Hepatocyte (in vitro differentiated cells): ENCODE results near the gene CLCN7. TPM values are rescaled to one million over a fixed set of nuclear protein-coding genes. Genes with fewer than 3 reads are reported as not detected.
A peak's percentile ranks its signal among the peaks of the same experiment; 100 is the strongest.

Experiments used
- DNase-seq: peaks from one replicate; pipeline ENCODE4 v3.0.0-alpha.2; 2016; ENCODE audit warnings: low spot score
- H2AFZ ChIP-seq: fragments of 200-600 bp; sonication (generic); 2 replicates; pipeline ENCODE4 v1.6.0; 2016; ENCODE audit warnings: antibody characterized with exemption, mild to moderate bottlenecking
- H3K27ac ChIP-seq: fragments of 200-600 bp; sonication (generic); 2 replicates; pipeline ENCODE4 v1.5.1; 2016; ENCODE audit warnings: mild to moderate bottlenecking
- H3K27me3 ChIP-seq: fragments of 200-600 bp; sonication (generic); 2 replicates; pipeline ENCODE4 v1.6.1; 2016
- H3K36me3 ChIP-seq: fragments of 200-600 bp; sonication (generic); replicated peaks from 2 replicates; pipeline ENCODE4 v1.5.1; 2016; ENCODE audit warnings: low read depth; ENCODE audit not compliant: insufficient read depth
- H3K4me1 ChIP-seq: fragments of 200-600 bp; sonication (generic); 2 replicates; pipeline ENCODE4 v1.5.1; 2016; ENCODE audit warnings: mild to moderate bottlenecking, moderate library complexity; ENCODE audit not compliant: insufficient read depth
- H3K4me2 ChIP-seq: fragments of 200-600 bp; sonication (generic); 2 replicates; pipeline ENCODE4 v1.6.0; 2016
- H3K4me3 ChIP-seq: fragments of 200-600 bp; sonication (generic); 2 replicates; pipeline ENCODE4 v1.5.1; 2016; ENCODE audit warnings: mild to moderate bottlenecking
- H3K79me2 ChIP-seq: fragments of 200-600 bp; sonication (generic); 2 replicates; pipeline ENCODE4 v1.6.0; 2017; ENCODE audit warnings: mild to moderate bottlenecking
- H3K9me2 ChIP-seq: fragments of 200-600 bp; sonication (generic); replicated peaks from 2 replicates; pipeline ENCODE4 v1.6.0; 2017; ENCODE audit warnings: mild to moderate bottlenecking; ENCODE audit not compliant: insufficient read depth
- H3K9me3 ChIP-seq: fragments of 200-600 bp; sonication (generic); 2 replicates; pipeline ENCODE4 v1.5.1; 2016; ENCODE audit warnings: low read depth, mild to moderate bottlenecking
- H4K20me1 ChIP-seq: fragments of 200-600 bp; sonication (generic); 2 replicates; pipeline ENCODE4 v1.6.0; 2016; ENCODE audit warnings: mild to moderate bottlenecking; ENCODE audit not compliant: insufficient read depth, poor library complexity, severe bottlenecking
- EZH2 ChIP-seq: fragments of 200-600 bp; sonication (generic); IDR thresholded peaks from 2 replicates; pipeline ENCODE4 v1.6.1; 2016; ENCODE audit warnings: antibody characterized with exemption, mild to moderate bottlenecking, borderline replicate concordance
- EZH2phosphoT487 ChIP-seq: fragments of 200-600 bp; sonication (generic); IDR thresholded peaks from one replicate; pipeline ENCODE4 v1.6.1; 2018; ENCODE audit warnings: antibody characterized with exemption, mild to moderate bottlenecking, low read depth, moderate library complexity; ENCODE audit not compliant: unreplicated experiment, severe bottlenecking
- WGBS: methylation state at CpG from one replicate; pipeline ENCODE4 v1.1.6; 2016; ENCODE audit warnings: low lambda C conversion rate; ENCODE audit errors: missing lambda C conversion rate; 5-methylcytosine and 5-hydroxymethylcytosine counted together
- polyA plus RNA-seq: library from polyadenylated mRNA; unstranded; fragments of >200 nt; fragmentation: Nextera tagmentation; extraction: Ambion mirVana; gene quantifications from 2 replicates; pipeline ENCODE4 v1.2.1, GENCODE V29; 2016
- total RNA-seq: library from RNA; depleted of rRNA; stranded (reverse); fragments of >200 nt; gene quantifications from 2 replicates; pipeline ENCODE4 v1.2.3, GENCODE V29; 2014
- TF ChIP-seq, protein P1 (sequence below): fragments of 200-600 bp; sonication (generic); IDR thresholded peaks from 2 replicates; pipeline ENCODE4 v1.5.1; 2016; ENCODE audit warnings: antibody characterized with exemption, mild to moderate bottlenecking; ENCODE audit not compliant: poor library complexity

CLCN7 gene
- total and polyA plus RNA-seq, 2 experiments from 2014 or later, result 56.3 to 107 TPM

DNA sequence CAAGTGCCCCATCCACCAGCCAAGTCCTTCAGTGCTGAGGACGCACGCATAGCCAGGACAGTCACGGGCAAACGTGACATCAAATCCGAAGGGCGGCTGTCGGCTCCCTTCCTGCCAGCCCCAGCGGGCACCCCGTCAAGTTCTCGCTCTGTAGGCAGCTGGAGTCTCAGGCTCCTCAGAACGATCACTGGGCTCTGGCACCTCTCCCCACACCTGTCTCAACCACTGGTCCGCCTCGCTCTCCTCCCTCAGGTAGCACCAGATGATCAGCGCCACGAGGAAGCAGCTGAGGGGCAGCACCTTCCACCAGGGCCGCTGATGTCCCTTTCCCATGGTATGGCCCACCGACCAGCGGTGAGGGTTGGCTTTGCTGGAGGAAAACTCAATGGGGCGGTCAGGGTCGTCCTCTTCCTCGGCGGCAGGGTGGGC lies 54.7 kb downstream of the CLCN7 start:
- WGBS, result 5% methylated on average over 22 of the region's 22 CpGs
- H3K9me2 ChIP-seq, result no peaks in the 10 kb centered on the region

DNA sequence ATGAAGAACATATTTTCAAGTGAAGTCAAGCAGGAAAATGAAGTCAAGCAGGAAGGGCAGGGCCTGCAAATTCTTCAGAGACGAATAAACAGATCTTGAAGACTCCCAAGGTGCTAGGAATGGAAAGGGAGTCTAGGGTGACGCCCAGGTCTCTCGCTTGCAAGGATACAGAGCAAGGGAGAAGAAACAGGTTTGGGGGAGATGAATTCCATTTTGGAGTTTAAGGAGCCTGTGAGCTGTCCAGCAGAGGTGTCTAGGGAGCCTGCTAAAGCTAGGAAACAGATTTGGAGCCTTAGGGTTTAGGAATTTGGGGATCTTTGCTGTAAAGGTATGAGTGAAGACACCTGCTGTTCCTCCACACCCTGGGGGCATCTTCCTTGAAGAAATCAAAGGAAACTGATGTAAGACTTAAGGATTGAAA lies 58.3 kb downstream of the CLCN7 start:
- no peaks in the 10 kb centered on the region for H3K9me2 ChIP-seq
- H4K20me1 ChIP-seq, result no peaks in the 10 kb centered on the region
- WGBS, result 86% methylated on average over 3 of the region's 3 CpGs
- no peaks in the 10 kb centered on the region for H3K27me3 ChIP-seq
- TF ChIP-seq, protein P1, sequence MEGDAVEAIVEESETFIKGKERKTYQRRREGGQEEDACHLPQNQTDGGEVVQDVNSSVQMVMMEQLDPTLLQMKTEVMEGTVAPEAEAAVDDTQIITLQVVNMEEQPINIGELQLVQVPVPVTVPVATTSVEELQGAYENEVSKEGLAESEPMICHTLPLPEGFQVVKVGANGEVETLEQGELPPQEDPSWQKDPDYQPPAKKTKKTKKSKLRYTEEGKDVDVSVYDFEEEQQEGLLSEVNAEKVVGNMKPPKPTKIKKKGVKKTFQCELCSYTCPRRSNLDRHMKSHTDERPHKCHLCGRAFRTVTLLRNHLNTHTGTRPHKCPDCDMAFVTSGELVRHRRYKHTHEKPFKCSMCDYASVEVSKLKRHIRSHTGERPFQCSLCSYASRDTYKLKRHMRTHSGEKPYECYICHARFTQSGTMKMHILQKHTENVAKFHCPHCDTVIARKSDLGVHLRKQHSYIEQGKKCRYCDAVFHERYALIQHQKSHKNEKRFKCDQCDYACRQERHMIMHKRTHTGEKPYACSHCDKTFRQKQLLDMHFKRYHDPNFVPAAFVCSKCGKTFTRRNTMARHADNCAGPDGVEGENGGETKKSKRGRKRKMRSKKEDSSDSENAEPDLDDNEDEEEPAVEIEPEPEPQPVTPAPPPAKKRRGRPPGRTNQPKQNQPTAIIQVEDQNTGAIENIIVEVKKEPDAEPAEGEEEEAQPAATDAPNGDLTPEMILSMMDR, result no peak
- TF ChIP-seq EZH2phosphoT487 (no peak), EZH2 (no peak)
- no peak overlapping the region for H3K4me2 ChIP-seq
- H3K27ac ChIP-seq, result no peak overlapping the region
- no peak overlapping the region for H2AFZ ChIP-seq
- peaks cover 44% of the 10 kb centered on the region for H3K79me2 ChIP-seq
- H3K9me3 ChIP-seq, result no peaks in the 10 kb centered on the region
- no peak for DNase-seq
- no peaks in the 10 kb centered on the region for H3K36me3 ChIP-seq
- no peak overlapping the region for H3K4me3 ChIP-seq
- peaks cover 18% of the 10 kb centered on the region for H3K4me1 ChIP-seq

More for the DNA sequence above, 54.7 kb downstream of the CLCN7 start:
- Histone ChIP-seq H3K27me3 (no peaks in the 10 kb centered on the region), H3K4me2 (peak overlapping the region; percentile 93), H2AFZ (no peak overlapping the region), H3K4me3 (peak overlapping the region; percentile 59), H3K36me3 (no peaks in the 10 kb centered on the region), H3K27ac (peak overlapping the region; percentile 79), H3K9me3 (no peaks in the 10 kb centered on the region), H3K4me1 (peaks cover 16% of the 10 kb centered on the region), H4K20me1 (no peaks in the 10 kb centered on the region), H3K79me2 (peaks cover 32% of the 10 kb centered on the region)
- TF ChIP-seq EZH2, result no peak
- TF ChIP-seq, protein P1, result no peak
- TF ChIP-seq EZH2phosphoT487, result no peak
- DNase-seq, result peak; percentile 19

DNA sequence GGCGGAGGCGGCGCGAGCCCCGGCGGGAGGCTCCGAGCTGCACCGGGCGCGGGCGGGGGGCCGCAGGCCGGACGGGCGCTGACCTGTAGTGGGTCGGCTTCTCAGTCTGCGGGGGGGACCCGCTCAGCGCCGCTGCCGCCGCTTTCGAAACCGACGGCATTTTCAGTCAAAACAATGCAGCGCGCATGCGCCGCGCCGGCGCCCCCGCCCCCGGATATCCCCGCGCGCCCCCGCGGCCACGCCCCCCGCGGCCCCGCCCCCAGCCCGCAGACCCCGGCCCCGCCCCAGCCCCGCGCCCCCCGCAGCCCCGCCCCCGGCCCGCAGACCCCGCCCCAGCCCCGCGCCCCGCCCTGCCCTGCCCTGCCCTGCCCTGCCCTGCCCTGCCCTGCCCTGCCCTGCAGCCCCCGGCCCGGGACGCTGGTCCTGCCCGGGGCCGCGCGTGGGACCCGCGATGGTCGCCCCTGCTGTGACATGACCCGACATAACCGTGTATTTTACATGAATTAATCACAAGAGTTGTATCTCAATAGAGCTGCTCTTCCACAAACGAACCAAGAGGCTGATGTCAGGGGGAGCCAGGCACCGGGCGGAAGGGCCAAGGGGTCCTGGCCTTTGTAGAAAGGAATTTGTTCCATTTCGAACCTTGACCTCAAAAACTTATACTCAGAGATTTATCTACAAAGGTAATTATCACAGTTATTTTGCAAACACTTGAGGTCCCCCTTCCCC lies 60.1 kb downstream of the CLCN7 start, which contains the start of gene UNKL:
Gene UNKL, minus strand, starts transcription at position 173 of the 729 bp plus-strand sequence. Its CDS starts 13 bp downstream, at position 160.
- H3K79me2 ChIP-seq, result peaks cover 42% of the 10 kb centered on the region
- H3K4me2 ChIP-seq, result peak within 1 kb of the TSS; percentile 97
- DNase-seq, result peak; percentile 89
- no peaks in the 10 kb centered on the region for H4K20me1 ChIP-seq
- no peaks in the 10 kb centered on the region for H3K27me3 ChIP-seq
- WGBS, result 19% methylated on average over 7 of the region's 72 CpGs
- H3K27ac ChIP-seq, result peak within 1 kb of the TSS; percentile 93
- peak within 1 kb of the TSS; percentile 96 for H3K4me3 ChIP-seq
- no peaks in the 10 kb centered on the region for H3K36me3 ChIP-seq
- TF ChIP-seq EZH2phosphoT487 (no peak), EZH2 (no peak)
- TF ChIP-seq, protein P1, result no peak
- H3K9me2 ChIP-seq, result no peaks in the 10 kb centered on the region
- H3K9me3 ChIP-seq, result no peaks in the 10 kb centered on the region
- H3K4me1 ChIP-seq, result peaks cover 14% of the 10 kb centered on the region
- H2AFZ ChIP-seq, result peak within 1 kb of the TSS; percentile 94
